IPS-NIHi7 (cell line): ENCODE data around the gene CSPG4.
"Not testable (repeated sequence)": the region's sequence is repeated elsewhere in the genome, so short reads cannot be mapped to it uniquely, and the experiment has no call there.

Experiments used
- DNase-seq: peaks from one replicate; pipeline ENCODE4 v3.0.0; 2012; ENCODE audit warnings: mixed read lengths; ENCODE audit errors: extremely low spot score

Gene CSPG4

DNA sequence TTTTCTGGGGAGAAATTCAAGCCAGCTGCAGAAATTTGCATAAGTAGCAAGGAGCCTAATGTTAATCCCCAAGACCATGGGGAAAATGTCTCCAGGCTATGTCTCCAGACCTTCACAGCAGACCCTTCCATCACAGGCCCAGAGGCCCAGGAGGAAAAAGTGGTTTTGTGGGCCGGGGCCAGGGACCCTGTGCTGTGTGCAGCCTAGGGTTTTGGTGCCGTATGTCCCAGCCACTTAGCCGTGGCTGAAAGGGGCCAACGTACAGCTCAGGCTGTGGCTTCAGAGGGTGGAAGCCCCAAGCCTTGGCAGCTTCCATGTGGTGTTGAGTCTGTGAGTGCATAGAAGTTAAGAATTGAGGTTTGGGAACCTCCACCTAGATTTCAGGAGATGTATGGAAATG is 29.7 kb upstream of the CSPG4 start:
- DNase-seq = not testable (repeated sequence)

DNA sequence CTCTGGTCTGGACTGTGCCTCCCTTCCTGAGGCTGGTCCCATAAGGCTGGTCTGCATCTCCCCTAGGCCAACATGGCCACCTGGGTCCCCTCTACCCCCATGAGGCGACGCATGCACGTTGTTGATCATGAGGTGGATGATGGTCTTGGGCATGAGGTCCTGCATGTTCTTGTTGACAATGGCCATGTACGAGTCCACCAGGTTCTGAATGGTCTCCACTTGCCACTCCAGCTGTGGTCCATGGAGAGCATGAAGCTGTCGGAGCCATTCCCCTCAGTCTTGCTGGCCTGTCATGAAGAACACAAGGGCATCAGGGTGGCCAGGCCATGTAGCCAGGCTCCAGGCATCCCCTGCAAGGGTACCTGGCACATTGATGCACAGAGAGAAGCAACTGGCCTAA is 27.1 kb upstream of the CSPG4 start:
- no peak for DNase-seq

DNA sequence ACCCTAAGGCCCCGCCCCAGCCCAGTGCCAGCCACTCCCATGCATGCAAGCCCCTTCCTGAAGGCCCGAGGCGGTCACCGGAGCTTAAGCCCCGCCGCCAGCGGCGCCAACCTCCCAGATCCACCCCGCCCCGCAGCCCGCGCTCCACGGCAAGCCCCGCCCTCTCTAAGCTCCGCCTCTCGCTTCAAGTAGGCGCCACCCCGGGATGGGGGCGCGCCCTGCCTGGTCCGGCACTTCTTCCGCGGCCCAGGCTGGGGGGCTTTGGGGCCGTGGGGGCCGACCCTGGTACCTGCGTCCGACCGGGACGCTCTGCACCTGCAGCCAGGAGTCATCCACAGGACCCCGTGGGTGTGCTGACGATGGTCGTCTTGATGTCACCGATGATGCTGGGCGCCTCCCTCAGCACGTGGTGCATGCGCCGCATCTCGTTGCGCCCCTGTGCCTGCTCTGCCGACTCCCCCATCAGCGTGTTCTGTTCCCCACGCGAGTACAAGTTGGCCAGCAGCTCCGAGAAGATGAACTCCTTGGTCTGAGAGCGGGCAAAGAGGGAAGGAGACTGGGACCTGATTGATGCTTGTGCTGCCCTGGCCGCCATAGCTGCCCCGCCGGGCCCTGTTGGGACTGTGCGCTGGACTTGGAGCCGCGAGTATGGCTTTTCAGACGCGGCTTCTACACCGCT is 26.1 kb upstream of the CSPG4 start:
- peak; percentile 100 for DNase-seq

DNA sequence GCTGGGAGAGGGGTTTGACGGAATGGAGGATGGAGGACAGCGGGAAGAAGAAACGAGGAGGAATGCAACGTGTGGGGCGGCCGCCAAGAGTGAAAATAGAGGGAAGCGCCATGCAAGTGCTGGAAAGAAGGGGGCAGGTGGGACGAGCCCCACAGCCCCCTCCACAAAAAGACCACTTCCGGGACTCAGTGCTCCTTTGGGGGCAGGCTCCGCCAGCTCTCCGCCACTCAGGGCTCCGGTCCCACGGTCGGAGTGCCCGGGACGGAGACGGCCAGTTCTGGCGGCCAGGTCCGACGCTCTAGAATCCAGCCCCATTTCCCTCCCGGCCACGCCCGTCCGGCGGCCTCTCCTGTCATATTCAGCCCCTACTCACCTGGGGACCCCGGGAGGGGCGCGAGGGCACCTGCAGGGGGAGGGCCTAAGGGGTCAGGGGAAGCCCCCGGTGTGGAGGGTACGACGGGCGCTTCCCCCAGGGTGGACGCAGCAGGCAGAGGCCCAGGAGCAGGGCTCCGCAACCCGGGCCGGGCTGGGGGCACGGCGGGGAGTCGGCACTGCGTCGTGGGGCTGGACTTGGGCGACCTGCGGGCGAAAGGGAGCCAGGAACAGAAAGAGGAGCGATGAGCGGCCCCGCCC is 25.5 kb upstream of the CSPG4 start:
- DNase-seq = no peak

DNA sequence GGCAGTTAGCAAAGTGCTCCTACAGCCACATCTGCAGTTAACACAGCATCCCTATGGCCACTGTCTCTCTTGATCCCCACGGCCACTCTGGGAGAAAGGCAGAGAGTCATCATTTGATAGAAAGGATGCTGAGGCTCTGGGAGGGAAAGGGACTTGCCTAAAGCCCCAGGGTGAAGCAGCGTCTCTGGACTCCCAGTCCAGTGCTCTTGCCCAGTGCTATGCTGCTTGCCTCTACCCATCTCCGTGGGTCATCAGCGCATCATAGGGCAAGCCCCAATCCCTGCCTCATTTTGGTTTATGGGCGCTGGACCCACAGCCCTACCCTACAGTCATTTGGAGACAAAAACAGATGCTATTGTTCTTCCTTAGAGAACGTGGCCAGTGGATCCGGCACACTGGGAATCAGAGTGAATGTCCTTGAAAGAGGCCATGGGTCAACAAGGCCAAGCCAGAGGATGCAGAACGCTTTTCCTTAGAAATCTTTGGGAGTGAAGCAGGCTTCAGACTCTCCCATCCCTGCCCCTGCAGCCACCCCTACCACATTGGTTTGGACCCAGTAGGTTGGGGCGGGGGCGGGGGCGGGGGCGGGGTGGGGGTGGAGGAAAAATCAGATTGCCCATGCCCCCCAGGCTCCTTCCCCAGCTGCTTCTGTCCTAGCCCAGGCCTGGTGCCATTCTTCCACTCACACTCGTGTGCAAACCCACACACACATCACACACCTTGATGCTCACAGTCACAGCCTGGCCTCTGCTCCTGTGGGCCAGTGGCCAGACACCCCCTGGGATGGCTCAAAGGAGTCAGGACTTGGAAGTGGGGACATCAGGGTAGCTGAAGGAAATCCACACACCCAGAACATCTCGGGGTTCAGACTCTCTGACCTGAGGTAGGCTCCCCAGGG is 24.7 kb upstream of the CSPG4 start:
- not testable (repeated sequence) for DNase-seq

DNA sequence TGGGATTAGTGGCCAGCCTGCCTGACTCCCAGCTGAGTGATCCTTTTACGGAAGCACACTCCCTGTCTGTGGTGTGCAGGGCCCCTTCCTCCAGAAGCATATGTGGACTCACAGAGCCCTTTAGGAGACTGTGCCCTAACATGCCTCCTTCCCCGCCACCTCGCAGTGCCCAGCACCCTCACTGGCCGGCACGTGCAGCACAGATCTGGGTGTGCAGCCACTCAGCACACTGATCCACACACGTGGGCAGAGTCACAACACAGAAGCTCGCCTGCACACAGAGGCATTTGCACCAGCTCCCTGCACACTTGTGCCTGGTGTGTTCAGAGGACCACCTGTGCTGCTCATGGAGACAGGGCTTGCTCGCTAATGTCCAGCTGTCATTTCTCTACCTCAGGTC is 23.6 kb upstream of the CSPG4 start:
- no peak for DNase-seq

DNA sequence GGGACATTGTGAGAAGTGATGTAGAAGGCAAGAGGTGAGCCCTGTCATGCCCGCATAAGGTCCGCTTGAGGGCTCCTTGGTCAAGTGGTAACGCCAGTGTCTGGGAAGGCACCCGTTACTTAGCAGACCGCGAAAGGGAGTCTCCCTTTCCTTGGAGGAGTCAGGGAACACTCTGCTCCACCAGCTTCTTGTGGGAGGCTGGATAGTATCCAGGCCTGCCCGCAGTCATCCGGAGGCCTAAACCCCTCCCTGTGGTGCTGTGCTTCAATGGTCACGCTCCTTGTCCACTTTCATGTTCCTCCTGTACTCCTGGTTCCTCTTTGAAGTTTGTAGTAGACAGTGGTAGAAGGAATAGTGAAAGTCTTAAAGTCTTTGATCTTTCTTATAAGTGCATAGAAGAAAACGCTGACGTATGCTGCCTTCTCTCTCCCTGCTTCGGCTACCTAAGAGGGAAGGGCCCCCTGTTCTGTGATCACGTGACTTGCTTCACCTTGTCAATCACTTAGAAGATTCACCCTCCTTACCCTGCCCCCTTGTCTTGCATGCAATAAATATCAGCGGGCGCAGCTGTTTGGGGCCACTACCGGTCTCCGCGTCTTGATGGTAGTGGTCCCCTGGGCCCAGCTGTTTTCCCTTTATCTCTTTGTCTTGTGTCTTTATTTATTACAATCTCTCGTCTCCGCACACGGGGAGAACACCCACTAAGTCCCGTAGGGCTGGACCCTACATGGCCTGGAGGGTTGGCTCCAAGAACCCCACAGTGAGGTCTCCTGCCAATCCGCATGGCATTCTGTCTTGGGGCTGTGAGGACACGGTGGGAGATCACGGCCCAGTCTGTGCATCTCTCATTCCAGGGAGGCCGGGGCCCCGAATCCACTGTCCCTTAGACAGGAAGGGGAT is 22.5 kb upstream of the CSPG4 start:
- DNase-seq = not testable (repeated sequence)

DNA sequence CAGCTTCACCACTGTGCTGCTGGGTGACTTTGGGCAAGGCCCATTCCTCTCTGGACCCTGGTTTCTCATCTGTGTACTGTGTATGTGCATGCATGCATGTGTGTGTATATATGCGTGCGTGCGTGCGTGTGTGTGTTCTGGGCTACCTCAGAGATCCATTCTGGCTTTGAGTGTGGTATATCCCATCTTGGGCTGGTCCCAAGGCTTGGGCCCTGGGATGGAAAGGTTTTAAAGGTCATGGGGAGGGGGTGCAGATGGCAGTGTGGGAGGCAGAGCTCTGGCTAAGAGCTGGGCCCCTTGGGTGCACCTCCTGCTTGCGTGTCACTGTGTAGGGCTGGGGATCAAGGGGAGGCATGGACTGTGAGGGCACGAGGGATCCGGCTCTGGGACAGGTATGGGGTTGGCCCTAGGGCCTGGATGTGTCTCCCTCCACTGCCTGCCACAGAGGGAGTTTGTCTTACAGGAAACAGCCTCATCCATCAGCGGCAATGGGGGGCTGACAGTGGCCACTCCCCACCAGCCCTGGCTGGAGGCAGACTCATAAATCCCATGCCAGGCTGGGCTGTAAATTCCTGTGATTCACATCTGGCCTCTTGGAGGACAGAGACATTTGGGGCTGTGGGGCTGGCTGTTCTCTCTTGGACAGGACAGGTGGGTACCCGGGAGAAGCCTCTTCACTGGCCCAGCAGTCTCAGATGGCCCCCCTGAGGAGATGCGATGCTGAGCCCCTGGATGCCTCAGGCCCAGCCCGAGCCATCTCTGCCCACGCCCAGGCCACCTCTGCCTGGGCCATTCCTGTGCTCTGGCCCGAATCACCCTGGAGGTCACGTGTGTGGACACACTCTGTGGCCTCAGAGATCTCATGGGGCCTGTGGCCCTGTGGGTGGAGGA is 21.4 kb upstream of the CSPG4 start:
- no peak for DNase-seq

DNA sequence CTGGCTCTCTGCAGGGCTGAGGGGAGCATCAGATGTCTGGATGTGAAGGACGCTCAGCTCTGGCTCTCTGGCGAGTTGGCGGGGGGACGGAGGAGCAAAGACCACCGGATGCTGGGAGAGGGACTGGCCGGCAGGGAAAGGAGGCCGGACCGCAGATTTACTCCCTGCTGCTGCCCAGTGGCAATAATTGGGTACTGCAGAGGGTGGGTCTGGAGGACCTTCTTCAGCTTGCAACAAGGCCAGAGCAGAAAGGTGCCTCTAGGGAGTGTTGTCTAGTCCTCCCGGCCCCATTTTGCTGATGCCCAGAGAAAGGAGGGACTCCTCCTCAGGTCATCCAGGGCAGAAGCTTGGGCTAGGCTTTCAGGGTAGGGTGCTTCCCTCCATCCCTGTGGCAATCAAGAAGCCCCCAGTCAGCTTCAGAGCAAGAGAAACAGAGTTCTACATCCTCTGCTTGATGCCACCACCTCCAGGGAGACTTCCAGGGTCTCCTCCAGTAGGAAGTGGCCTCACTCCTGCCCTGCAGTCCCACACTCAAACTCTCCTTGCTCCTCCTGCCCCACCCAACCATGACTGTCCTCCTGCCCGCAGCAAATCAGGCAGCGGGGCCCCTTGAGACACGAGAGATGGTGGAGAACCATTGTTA is 20.3 kb upstream of the CSPG4 start:
- DNase-seq = peak; percentile 71

DNA sequence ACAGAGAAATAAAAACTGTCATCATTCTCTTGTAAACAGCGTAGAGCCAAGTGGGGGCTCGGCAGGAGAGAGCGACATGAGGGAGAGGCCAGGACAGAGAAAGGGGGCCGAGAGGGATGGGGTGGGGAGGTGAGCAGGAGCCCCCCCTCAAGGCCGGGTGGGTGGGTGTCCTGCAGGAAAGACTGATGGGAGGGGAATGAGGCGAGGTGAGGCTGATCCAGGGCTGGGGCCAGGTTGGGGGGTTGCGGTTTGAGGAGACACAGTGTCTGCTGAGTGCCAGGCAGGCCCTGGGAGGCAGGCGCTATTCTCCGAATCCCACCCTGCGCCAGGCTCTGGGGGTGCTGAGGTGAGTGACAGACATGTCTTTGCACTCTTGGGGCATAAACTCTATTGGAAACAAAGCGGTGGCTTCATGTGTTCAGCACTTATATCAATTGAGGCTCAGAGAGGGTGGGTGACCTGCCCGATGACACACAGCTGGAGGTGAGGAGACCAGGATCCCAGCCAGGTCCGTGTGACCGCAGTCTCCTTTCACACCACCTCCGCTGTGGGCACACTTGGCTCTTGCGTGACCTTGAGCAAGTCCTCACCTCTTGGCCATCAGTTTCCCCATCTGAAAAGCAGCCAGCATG is 19.6 kb upstream of the CSPG4 start:
- DNase-seq = no peak

DNA sequence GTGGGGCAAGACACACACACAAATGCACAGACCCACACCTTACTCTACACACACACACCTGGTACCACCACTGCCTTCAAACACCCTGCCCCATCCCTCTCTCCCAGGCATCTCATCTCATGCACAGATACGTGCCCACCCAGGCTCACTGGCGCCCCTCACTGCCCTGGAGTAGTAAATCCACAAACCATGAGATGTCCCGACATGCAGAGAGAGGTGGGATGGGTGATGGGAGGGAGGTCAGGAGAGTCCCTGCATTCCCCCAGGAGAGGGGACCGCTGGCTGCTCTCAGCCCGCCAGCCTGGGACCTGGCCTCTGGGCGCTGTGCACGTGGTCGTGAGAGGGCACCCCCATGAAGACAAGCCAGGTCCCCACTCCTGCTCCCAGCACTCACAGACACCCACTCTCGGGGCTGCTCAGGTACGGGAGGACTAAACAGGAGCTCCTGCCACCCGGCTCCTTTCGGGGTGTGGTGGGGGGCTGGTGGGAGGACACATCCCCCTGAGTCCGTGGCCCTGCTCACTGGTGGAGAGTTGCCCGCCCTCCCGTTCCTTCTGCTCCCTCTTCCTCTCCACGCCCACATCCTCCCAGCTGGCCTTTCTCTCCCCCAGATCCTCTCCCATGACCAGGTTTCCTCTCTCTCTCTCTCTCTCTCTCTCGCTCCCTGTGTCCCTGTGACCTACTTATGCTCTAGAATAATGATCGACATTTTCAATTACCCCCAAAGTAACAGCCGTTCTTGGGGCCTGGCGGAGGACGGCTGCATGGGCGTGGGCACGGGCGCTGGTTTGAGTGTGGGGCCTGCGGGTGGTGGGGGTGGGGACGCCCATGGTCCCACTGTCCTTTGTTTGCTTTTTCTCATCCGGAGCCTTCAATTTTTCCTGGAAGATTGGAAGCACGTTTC is 18.9 kb upstream of the CSPG4 start:
- no peak for DNase-seq

DNA sequence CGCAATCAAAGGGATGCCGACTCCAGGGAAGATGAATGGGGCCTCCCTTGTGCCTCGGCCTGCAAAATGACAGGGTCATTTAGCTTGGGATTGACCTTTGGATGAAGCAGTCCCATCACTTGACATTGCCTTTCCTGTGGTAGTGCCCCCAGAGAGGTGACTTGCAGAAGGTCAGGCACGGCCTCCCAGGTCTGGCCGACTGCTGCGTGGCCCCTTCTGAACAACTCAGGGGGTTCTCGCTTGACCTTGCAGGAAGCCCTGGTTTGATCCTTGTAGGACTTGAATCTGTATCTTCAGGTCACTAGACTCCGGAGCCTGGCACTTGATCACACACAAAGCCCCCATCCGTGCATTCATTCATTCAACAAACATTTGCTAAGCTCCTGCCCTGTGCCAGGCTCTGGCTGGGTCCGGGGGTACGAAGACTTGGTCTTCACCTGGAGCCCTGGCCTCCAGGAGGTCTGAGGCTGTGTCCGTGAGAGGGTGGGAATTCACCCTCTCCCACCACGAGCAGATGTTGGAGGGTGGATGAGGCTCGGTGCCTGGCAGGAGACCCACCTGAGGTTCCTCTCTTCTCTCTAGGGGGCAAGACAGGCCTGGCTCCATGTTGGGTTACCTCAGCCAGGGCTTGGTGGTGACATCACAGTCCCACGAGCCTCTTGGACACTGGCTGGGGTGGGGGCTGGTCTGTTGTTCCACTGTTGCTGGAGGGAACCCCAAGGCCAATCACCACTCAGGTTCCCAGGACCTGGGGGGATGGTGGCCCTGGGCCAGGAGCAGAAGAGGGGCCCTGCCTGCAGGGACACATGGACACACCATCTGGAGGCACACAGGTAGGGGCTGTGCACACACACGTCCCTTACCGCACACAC is 18.0 kb upstream of the CSPG4 start:
- not testable (repeated sequence) for DNase-seq

DNA sequence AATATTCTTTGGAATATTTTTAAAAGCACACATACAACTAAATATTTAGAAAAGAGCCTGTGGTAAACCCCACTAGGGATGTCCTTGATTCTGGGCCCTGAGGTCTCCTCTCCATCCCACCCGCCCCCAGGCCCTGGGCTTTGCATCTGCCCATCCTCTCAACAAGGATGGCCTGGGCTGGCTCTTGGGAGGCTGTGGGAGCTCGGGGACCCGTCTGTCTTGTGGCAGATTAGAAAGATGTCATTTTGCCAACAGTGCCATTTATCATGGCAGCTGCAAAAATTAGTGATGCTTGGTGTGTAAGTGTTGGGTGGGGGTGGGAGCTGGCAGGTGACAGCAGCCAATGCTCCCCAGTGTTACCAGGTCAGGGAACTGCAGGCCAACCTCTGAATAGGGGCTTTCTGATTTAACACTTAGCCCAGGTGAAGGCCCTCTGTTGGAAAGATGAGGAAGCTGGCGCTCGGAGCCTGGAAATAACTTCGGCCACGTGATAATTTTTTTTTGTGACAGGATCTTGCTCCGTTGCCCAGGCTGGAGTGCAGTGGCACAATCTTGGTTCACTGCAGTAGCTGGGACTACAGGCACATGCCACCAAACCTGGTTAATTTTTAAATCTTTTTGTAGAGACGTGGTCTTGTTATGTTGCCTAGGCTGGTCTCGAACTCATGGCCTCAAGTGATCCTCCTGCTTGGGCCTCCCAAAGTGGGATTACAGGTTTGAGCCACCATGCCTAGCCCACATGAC is 16.9 kb upstream of the CSPG4 start:
- no peak for DNase-seq

DNA sequence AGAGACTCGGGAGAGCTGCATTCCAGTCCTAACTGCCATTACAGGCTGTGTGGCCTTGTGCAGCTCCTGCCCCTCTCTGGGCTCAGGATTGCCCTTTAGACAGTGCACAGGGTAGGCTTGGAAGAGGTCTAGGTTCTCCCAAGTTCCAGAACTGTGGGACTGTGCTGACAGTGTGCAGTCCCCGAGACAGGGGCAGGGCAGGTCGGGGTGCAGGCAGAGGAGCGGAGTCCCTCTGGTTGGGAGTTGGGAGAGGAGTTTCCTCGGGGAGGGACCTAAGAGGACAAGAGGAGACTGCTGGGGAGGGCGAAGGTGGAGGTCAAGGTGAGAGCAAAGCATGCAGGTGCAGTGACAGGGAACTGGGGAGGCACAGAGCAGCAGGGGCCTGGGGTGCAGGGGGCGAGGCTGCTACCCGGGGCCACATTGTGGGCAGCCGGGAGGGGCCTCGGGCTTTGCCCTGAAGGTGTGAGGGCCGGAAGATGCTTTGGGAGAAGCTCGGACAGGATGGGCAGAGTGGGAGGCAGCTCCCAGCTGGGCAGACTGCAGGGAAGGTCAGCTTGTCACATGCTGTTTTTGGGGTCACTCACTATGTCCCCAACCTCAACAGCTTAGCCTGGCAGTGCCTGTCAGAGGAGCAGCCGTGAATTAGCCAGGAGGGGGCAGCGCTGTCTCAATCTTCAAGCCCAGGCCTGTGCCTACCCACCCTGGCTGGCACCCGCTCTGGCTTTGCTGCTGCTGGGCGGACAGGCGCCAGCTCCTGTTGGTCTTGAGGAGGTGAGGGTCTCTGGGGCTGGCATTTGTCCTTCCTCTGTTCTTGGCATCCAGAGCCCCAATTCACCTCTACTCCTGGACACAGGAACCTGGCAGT is 15.4 kb upstream of the CSPG4 start:
- DNase-seq = peak; percentile 57

DNA sequence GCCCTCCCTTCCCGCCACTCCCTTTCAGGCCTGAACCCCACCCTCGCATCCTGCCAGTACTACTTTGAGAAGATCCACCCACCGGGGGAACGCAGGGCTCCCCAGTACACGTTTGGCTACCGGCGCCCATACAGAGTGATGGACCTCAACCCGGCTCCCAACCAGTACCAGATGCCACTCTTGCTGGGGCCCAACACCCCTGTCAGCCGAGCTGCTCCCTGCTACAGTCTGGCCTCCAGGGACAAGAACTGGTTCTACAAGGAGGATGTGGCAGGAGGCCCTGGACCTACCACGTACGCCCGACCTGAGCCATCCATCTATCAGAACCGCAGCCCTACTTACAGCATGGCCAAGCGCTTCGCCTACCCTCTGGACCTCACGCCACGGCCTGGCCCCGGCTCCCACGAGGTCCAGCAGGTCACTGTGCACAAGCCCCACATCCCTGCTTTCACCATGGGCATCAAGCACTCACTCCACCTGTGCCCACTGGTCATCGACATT is 14.4 kb upstream of the CSPG4 start:
- DNase-seq = no peak
